CD4-positive, alpha-beta T cell treated with Interleukin-6 for 4 hours (primary cell): ENCODE data around the gene CEACAM19.
"Not testable (repeated sequence)": the region's sequence is repeated elsewhere in the genome, so short reads cannot be mapped to it uniquely, and the experiment has no call there.

Experiments
- DNase-seq: peaks from one replicate; pipeline ENCODE4 v3.0.0-alpha.2; 2020; ENCODE audit warnings: mixed read lengths

Gene CEACAM19

GRCh38 chr19:44677019-44677811 is 5.9 kb downstream of the CEACAM19 start:
- no peak for DNase-seq

- no peak for DNase-seq
Observed at GRCh38 chr19:44680536-44680935, 9.3 kb downstream of the CEACAM19 start.

- no peak for DNase-seq
Observed at GRCh38 chr19:44681992-44682790, 10.9 kb downstream of the CEACAM19 start.

GRCh38 chr19:44682807-44683206 is 11.5 kb downstream of the CEACAM19 start:
- DNase-seq, result no peak

GRCh38 chr19:44683434-44684210 is 12.3 kb downstream of the CEACAM19 start:
- no peak for DNase-seq

GRCh38 chr19:44684396-44684795 is 13.1 kb downstream of the CEACAM19 start:
- not testable (repeated sequence) for DNase-seq

- peak; percentile 10 for DNase-seq
Observed at GRCh38 chr19:44684892-44685863, 13.9 kb downstream of the CEACAM19 start.

- no peak for DNase-seq
Observed at GRCh38 chr19:44685877-44686276, 14.6 kb downstream of the CEACAM19 start.

GRCh38 chr19:44686896-44687295 is 15.6 kb downstream of the CEACAM19 start:
- DNase-seq, result no peak

- no peak for DNase-seq
Observed at GRCh38 chr19:44687888-44688287, 16.6 kb downstream of the CEACAM19 start.

GRCh38 chr19:44689290-44690130 is 18.2 kb downstream of the CEACAM19 start:
- DNase-seq, result peak; percentile 88

GRCh38 chr19:44690131-44690440 is 18.8 kb downstream of the CEACAM19 start:
- no peak for DNase-seq

- DNase-seq, result no peak
Observed at GRCh38 chr19:44692379-44692721, 21.1 kb downstream of the CEACAM19 start.

GRCh38 chr19:44694184-44694579 is 22.9 kb downstream of the CEACAM19 start:
- DNase-seq, result peak; percentile 26

GRCh38 chr19:44696939-44697669 is 25.8 kb downstream of the CEACAM19 start:
- no peak for DNase-seq

- DNase-seq, result no peak
Observed at GRCh38 chr19:44697670-44698034, 26.4 kb downstream of the CEACAM19 start.

GRCh38 chr19:44698492-44699201 is 27.4 kb downstream of the CEACAM19 start, which contains the start of gene CEACAM16:
CEACAM16 (plus strand) TSS chr19:44699151; CDS start chr19:44701457, 2,306 bp downstream.
- no peak for DNase-seq

- no peak for DNase-seq
Observed at GRCh38 chr19:44700547-44700946, 29.3 kb downstream of the CEACAM19 start.

GRCh38 chr19:44701228-44701627 is 29.9 kb downstream of the CEACAM19 start:
- DNase-seq, result no peak
